Neuronal stem cell (in vitro differentiated cells): ENCODE data around the gene RNF215.

Source experiments
- DNase-seq: peaks from one replicate; pipeline ENCODE4 v3.0.0-alpha.2; 2013; ENCODE audit warnings: low spot score
- H2AFZ ChIP-seq: one replicate; pipeline ENCODE4 v1.6.1; 2013; ENCODE audit warnings: mild to moderate bottlenecking, low read length, inconsistent platforms
- H2AK5ac ChIP-seq: 2 replicates; pipeline ENCODE4 v1.6.1; 2013; ENCODE audit warnings: low read depth, mild to moderate bottlenecking, inconsistent platforms, low read length, moderate library complexity, mixed read lengths
- H2BK120ac ChIP-seq: 2 replicates; pipeline ENCODE4 v1.6.1; 2013; ENCODE audit warnings: low read depth, mild to moderate bottlenecking, inconsistent platforms, low read length, moderate library complexity, mixed read lengths
- H2BK12ac ChIP-seq: one replicate; pipeline ENCODE4 v1.6.1; 2013; ENCODE audit warnings: low read length, inconsistent platforms
- H2BK15ac ChIP-seq: 2 replicates; pipeline ENCODE4 v1.6.1; 2013; ENCODE audit warnings: mild to moderate bottlenecking, low read length, inconsistent platforms, mixed read lengths
- H2BK5ac ChIP-seq: one replicate; pipeline ENCODE4 v1.6.1; 2013; ENCODE audit warnings: inconsistent platforms, mild to moderate bottlenecking, low read length, moderate library complexity
- H3K14ac ChIP-seq: one replicate; pipeline ENCODE4 v1.6.1; 2013; ENCODE audit warnings: low read length, inconsistent platforms
- H3K18ac ChIP-seq: 2 replicates; pipeline ENCODE4 v1.6.1; 2013; ENCODE audit warnings: low read length, inconsistent platforms
- H3K23ac ChIP-seq: 2 replicates; pipeline ENCODE4 v1.6.1; 2013; ENCODE audit warnings: low read depth, mild to moderate bottlenecking, mixed read lengths, low read length, inconsistent platforms; ENCODE audit not compliant: poor library complexity
- H3K27ac ChIP-seq: replicated peaks from 3 replicates; pipeline ENCODE4 v1.5.1; 2013; ENCODE audit warnings: low read length, inconsistent platforms
- H3K27me3 ChIP-seq, 3 experiments: 2 replicates each; pipeline ENCODE4 v1.6.1; 2013; ENCODE audit warnings: low read length in 3 of 3, mild to moderate bottlenecking in 2 of 3, inconsistent platforms in 1 of 3, low read depth in 1 of 3, mixed read lengths in 1 of 3, moderate library complexity in 1 of 3; ENCODE audit not compliant: control insufficient read depth in 3 of 3, insufficient read depth in 3 of 3
- H3K36me3 ChIP-seq, 2 donors: replicated peaks in 1 of 2; 2 replicates each; pipeline ENCODE4 v1.6.1; 2013; ENCODE audit warnings: low read length in 2 of 2; ENCODE audit not compliant: control insufficient read depth in 2 of 2, insufficient read depth in 2 of 2
- H3K4ac ChIP-seq: 2 replicates; pipeline ENCODE4 v1.6.1; 2013; ENCODE audit warnings: inconsistent platforms, mild to moderate bottlenecking, low read length, moderate library complexity
- H3K4me1 ChIP-seq, 2 donors: 1 replicate in 1 of 2; 2 replicates in 1 of 2; pipeline ENCODE4 v1.6.1; 2013; ENCODE audit warnings: low read length in 2 of 2, low read depth in 1 of 2; ENCODE audit not compliant: control insufficient read depth in 2 of 2, insufficient read depth in 1 of 2
- H3K4me2 ChIP-seq: one replicate; pipeline ENCODE4 v1.6.1; 2013; ENCODE audit warnings: mild to moderate bottlenecking, low read length, inconsistent platforms; ENCODE audit not compliant: insufficient read depth, poor library complexity, severe bottlenecking
- H3K4me3 ChIP-seq, 2 donors: 2 replicates each; pipeline ENCODE4 v1.5.1; 2013; ENCODE audit warnings: low read length in 2 of 2, mild to moderate bottlenecking in 2 of 2, inconsistent platforms in 1 of 2, moderate library complexity in 1 of 2
- H3K79me1 ChIP-seq: one replicate; pipeline ENCODE4 v1.6.1; 2013; ENCODE audit warnings: low read depth, mild to moderate bottlenecking, inconsistent platforms, low read length, moderate library complexity
- H3K9ac ChIP-seq: one replicate; pipeline ENCODE4 v1.6.1; 2013; ENCODE audit warnings: mild to moderate bottlenecking, low read depth, low read length, inconsistent platforms; ENCODE audit not compliant: poor library complexity
- H3K9me3 ChIP-seq, 2 donors: replicated peaks in 1 of 2; 2 replicates each; pipeline versions ENCODE3 to v1.6.1; 2013; ENCODE audit warnings: low read length in 2 of 2, mild to moderate bottlenecking in 2 of 2, inconsistent platforms in 1 of 2, low read depth in 1 of 2, mixed read lengths in 1 of 2, moderate library complexity in 1 of 2; ENCODE audit not compliant: control insufficient read depth in 2 of 2, insufficient read depth in 1 of 2
- H4K8ac ChIP-seq: one replicate; pipeline ENCODE4 v1.6.1; 2013; ENCODE audit warnings: low read depth, mild to moderate bottlenecking, inconsistent platforms, low read length, moderate library complexity
- H4K91ac ChIP-seq: one replicate; pipeline ENCODE4 v1.6.1; 2013; ENCODE audit warnings: low read length, low read depth, mild to moderate bottlenecking, inconsistent platforms; ENCODE audit not compliant: poor library complexity
- WGBS, 2 donors: extraction: QIAGEN DNeasy Blood & Tissue Kit; methylation state at CpG; one replicate each; pipeline ENCODE4 v1.1.7; 2013; ENCODE audit warnings: missing lambda C conversion rate in 2 of 2, mixed read lengths in 1 of 2; ENCODE audit not compliant: insufficient read length in 2 of 2, insufficient replicate concordance in 1 of 2; ENCODE audit errors: extremely low coverage in 2 of 2; 5-methylcytosine and 5-hydroxymethylcytosine counted together

The RNF215 gene

GRCh38 chr22:30386608-30386959 lies 627 bp downstream of the RNF215 start:
- no peak overlapping the region for H4K91ac ChIP-seq
- H3K79me1 ChIP-seq = no peaks in the 10 kb centered on the region
- peak overlapping the region; percentile 11 for H2AK5ac ChIP-seq
- peak overlapping the region; percentile 91 for H3K9ac ChIP-seq
- H3K23ac ChIP-seq = no peak overlapping the region
- H3K14ac ChIP-seq = peak overlapping the region; percentile 56
- H3K27me3 ChIP-seq = no peaks in the 10 kb centered on the region
- no peak for DNase-seq
- H4K8ac ChIP-seq = no peak overlapping the region
- H3K4me1 ChIP-seq = peaks cover 5% of the 10 kb centered on the region in 2 donors
- peak overlapping the region; percentile 84 to 89 for H3K4me3 ChIP-seq
- peaks cover 5 to 19% of the 10 kb centered on the region in 2 donors for H3K36me3 ChIP-seq
- peak overlapping the region; percentile 61 for H3K4me2 ChIP-seq
- no peak overlapping the region for H3K4ac ChIP-seq
- WGBS, 2 donors = no CpG with 5 or more reads among the region's 10 CpGs
- H3K18ac ChIP-seq = peak overlapping the region; percentile 95
- peak overlapping the region; percentile 67 for H2BK12ac ChIP-seq
- H2AFZ ChIP-seq = peak overlapping the region; percentile 96
- peaks cover 5 to 6% of the 10 kb centered on the region in 2 donors for H3K9me3 ChIP-seq
- no peak overlapping the region for H3K27ac ChIP-seq
- no peak overlapping the region for H2BK120ac ChIP-seq
- H2BK5ac ChIP-seq = no peak overlapping the region
- H2BK15ac ChIP-seq = no peak overlapping the region

- Histone ChIP-seq H3K23ac (no peak overlapping the region), H2AFZ (no peak overlapping the region), H4K91ac (no peak overlapping the region), H4K8ac (peak overlapping the region; percentile 29), H3K79me1 (no peaks in the 10 kb centered on the region), H3K14ac (no peak overlapping the region), H2BK12ac (no peak overlapping the region), H3K27ac (no peak overlapping the region), H3K4me2 (no peak overlapping the region), H3K27me3 (no peaks in the 10 kb centered on the region), H3K9me3 (peaks cover 5% of the 10 kb centered on the region in 2 donors), H3K9ac (no peak overlapping the region), H3K18ac (no peak overlapping the region), H3K4me3 (peak overlapping the region; percentile 11 to 84), H3K36me3 (peaks cover 11 to 23% of the 10 kb centered on the region in 2 donors), H2BK5ac (no peak overlapping the region), H2AK5ac (no peak overlapping the region), H3K4ac (no peak overlapping the region), H2BK15ac (no peak overlapping the region), H3K4me1 (peaks cover 2 to 3% of the 10 kb centered on the region in 2 donors), H2BK120ac (no peak overlapping the region)
- no CpG with 5 or more reads among the region's 10 CpGs for WGBS, 2 donors
- DNase-seq = no peak
These were observed 1.3 kb downstream of the RNF215 start for GRCh38 chr22:30385942-30386341.

GRCh38 chr22:30383061-30383460 lies 4.2 kb downstream of the RNF215 start:
- Histone ChIP-seq H2BK120ac (no peak overlapping the region), H4K8ac (no peak overlapping the region), H3K27me3 (no peaks in the 10 kb centered on the region), H3K36me3 (peaks cover 21 to 44% of the 10 kb centered on the region in 2 donors), H3K4me2 (no peak overlapping the region), H3K23ac (no peak overlapping the region), H2AK5ac (no peak overlapping the region), H3K4ac (no peak overlapping the region), H3K18ac (no peak overlapping the region), H2BK15ac (no peak overlapping the region), H3K9me3 (peaks cover 0 to 3% of the 10 kb centered on the region in 2 donors), H3K79me1 (no peaks in the 10 kb centered on the region), H3K4me3 (no peak overlapping the region), H2BK5ac (no peak overlapping the region), H3K27ac (no peak overlapping the region), H3K9ac (no peak overlapping the region), H3K14ac (no peak overlapping the region), H3K4me1 (peaks cover 2 to 3% of the 10 kb centered on the region in 2 donors), H2BK12ac (no peak overlapping the region), H2AFZ (no peak overlapping the region), H4K91ac (no peak overlapping the region)
- no CpG with 5 or more reads among the region's 3 CpGs for WGBS, 2 donors
- no peak for DNase-seq

GRCh38 chr22:30382340-30382739 lies 4.9 kb downstream of the RNF215 start:
- H4K91ac ChIP-seq = no peak overlapping the region
- H4K8ac ChIP-seq = no peak overlapping the region
- no CpG with 5 or more reads among the region's 5 CpGs for WGBS, 2 donors
- no peak overlapping the region for H3K4ac ChIP-seq
- no peak overlapping the region for H2BK5ac ChIP-seq
- H3K14ac ChIP-seq = no peak overlapping the region
- H2AFZ ChIP-seq = no peak overlapping the region
- H3K27me3 ChIP-seq = no peaks in the 10 kb centered on the region
- H3K4me3 ChIP-seq = no peak overlapping the region
- DNase-seq = no peak
- no peaks in the 10 kb centered on the region for H3K79me1 ChIP-seq
- no peak overlapping the region for H3K18ac ChIP-seq
- no peak overlapping the region for H3K9ac ChIP-seq
- H3K27ac ChIP-seq = no peak overlapping the region
- no peak overlapping the region for H2BK12ac ChIP-seq
- no peak overlapping the region for H3K23ac ChIP-seq
- no peak overlapping the region for H2BK15ac ChIP-seq
- H3K9me3 ChIP-seq = peaks cover 0 to 3% of the 10 kb centered on the region in 2 donors
- no peak overlapping the region for H2AK5ac ChIP-seq
- no peak overlapping the region for H2BK120ac ChIP-seq
- peaks cover 24 to 51% of the 10 kb centered on the region in 2 donors for H3K36me3 ChIP-seq
- H3K4me1 ChIP-seq = peaks cover 2 to 3% of the 10 kb centered on the region in 2 donors
- no peak overlapping the region for H3K4me2 ChIP-seq
